OCI-LY7 (cell line): ENCODE measurements around the gene OPN1SW. TPM values are rescaled to one million over a fixed set of nuclear protein-coding genes. Genes with fewer than 3 reads are reported as not detected.

ENCODE experiments used
- BruUV-seq: library from RNA; stranded (reverse); fragments of 400-500 nt; replicated peaks from 2 replicates; lab custom pipeline; 2021; lab: Mats Ljungman, UMichigan
- CTCF ChIA-PET: fragments of 300-600 bp; sonication (Branson Sonifier 250); formaldehyde crosslinking; loops from one replicate; lab custom pipeline; 2022; ENCODE audit warnings: antibody characterized with exemption; ENCODE audit not compliant: unreplicated experiment; lab: Charles Lee
- POLR2A ChIA-PET: fragments of 300-600 bp; sonication (Branson Sonifier 250); formaldehyde crosslinking; loops from one replicate; lab custom pipeline; 2022; ENCODE audit warnings: antibody characterized with exemption; lab: Charles Lee
- DNase-seq: peaks from one replicate; pipeline ENCODE4 v3.0.0-alpha.2; 2015; ENCODE audit warnings: low spot score
- H2AFZ ChIP-seq: fragments of 200-600 bp; sonication (generic), shearing (Covaris generic); 2 replicates; pipeline ENCODE4 v1.6.1; 2014; ENCODE audit warnings: mild to moderate bottlenecking, antibody characterized with exemption, low read length, moderate library complexity
- H3K27ac ChIP-seq: fragments of 200-600 bp; sonication (generic); 2 replicates; pipeline ENCODE4 v1.5.1; 2014; ENCODE audit warnings: mixed run types, low read depth, mild to moderate bottlenecking, moderate library complexity, low read length, inconsistent platforms; ENCODE audit not compliant: poor library complexity, severe bottlenecking
- H3K36me3 ChIP-seq: fragments of 200-600 bp; sonication (generic); 2 replicates; pipeline ENCODE4 v1.6.1; 2014; ENCODE audit warnings: mild to moderate bottlenecking, antibody characterized with exemption, low read length, moderate library complexity, mixed read lengths; ENCODE audit not compliant: insufficient read depth
- H3K4me1 ChIP-seq: fragments of 200-600 bp; sonication (generic); 2 replicates; pipeline ENCODE4 v1.5.1; 2014; ENCODE audit warnings: mild to moderate bottlenecking, low read length; ENCODE audit not compliant: insufficient read depth, poor library complexity, severe bottlenecking
- H3K4me2 ChIP-seq: fragments of 200-600 bp; sonication (generic); 2 replicates; pipeline ENCODE4 v1.6.1; 2014; ENCODE audit warnings: mild to moderate bottlenecking, low read length
- H3K4me3 ChIP-seq: fragments of 200-600 bp; sonication (generic); 2 replicates; pipeline ENCODE4 v1.5.1; 2014; ENCODE audit warnings: mild to moderate bottlenecking, low read depth, low read length; ENCODE audit not compliant: poor library complexity, severe bottlenecking
- H3K79me2 ChIP-seq: fragments of 200-600 bp; sonication (generic); 2 replicates; pipeline ENCODE4 v1.6.1; 2016; ENCODE audit warnings: low read depth, mild to moderate bottlenecking, low read length, moderate library complexity, mixed read lengths; ENCODE audit not compliant: insufficient read depth
- H3K9me2 ChIP-seq: fragments of 200-600 bp; sonication (generic); 2 replicates; pipeline ENCODE4 v1.6.1; 2016; ENCODE audit warnings: mild to moderate bottlenecking, low read length, mixed read lengths; ENCODE audit not compliant: insufficient read depth
- H3K9me3 ChIP-seq: fragments of 200-600 bp; sonication (generic); 2 replicates; pipeline ENCODE4 v1.6.1; 2014; ENCODE audit warnings: mild to moderate bottlenecking, mixed run types, low read length, mixed read lengths
- H4K20me1 ChIP-seq: fragments of 200-600 bp; sonication (generic); 2 replicates; pipeline ENCODE4 v1.6.1; 2014; ENCODE audit warnings: mild to moderate bottlenecking, antibody characterized with exemption, low read length, moderate library complexity, mixed read lengths; ENCODE audit not compliant: insufficient read depth
- EZH2phosphoT487 ChIP-seq: fragments of 200-600 bp; sonication (generic); IDR thresholded peaks from 2 replicates; pipeline ENCODE4 v1.6.1; 2018; ENCODE audit warnings: low read depth, borderline replicate concordance, mild to moderate bottlenecking, mixed run types, antibody characterized with exemption, low read length, moderate library complexity, mixed read lengths
- intact Hi-C: fragments of 100-400 bp; cut with micrococcal nuclease; formaldehyde crosslinking; loops from one replicate; pipeline ENCODE4 v1.10.0; 2022; ENCODE audit not compliant: unreplicated experiment
- total RNA-seq, 2 experiments: library from RNA; depleted of rRNA in 1 of 2; stranded (reverse); fragments of >200 nt in 1 of 2; shearing (Covaris generic) in 1 of 2; gene quantifications; 2 replicates each; pipeline ENCODE4 v1.2.3, GENCODE V29; 2014 to 2022
- TF ChIP-seq, protein P1 (sequence below): fragments of 200-600 bp; sonication (generic); conservative IDR thresholded peaks from 2 replicates; pipeline ENCODE4 v1.5.1; 2014; ENCODE audit warnings: mild to moderate bottlenecking, antibody characterized with exemption, low read length, moderate library complexity, mixed read lengths

The OPN1SW gene
- total RNA-seq, 2 experiments from 2014 or later, result not detected

DNA sequence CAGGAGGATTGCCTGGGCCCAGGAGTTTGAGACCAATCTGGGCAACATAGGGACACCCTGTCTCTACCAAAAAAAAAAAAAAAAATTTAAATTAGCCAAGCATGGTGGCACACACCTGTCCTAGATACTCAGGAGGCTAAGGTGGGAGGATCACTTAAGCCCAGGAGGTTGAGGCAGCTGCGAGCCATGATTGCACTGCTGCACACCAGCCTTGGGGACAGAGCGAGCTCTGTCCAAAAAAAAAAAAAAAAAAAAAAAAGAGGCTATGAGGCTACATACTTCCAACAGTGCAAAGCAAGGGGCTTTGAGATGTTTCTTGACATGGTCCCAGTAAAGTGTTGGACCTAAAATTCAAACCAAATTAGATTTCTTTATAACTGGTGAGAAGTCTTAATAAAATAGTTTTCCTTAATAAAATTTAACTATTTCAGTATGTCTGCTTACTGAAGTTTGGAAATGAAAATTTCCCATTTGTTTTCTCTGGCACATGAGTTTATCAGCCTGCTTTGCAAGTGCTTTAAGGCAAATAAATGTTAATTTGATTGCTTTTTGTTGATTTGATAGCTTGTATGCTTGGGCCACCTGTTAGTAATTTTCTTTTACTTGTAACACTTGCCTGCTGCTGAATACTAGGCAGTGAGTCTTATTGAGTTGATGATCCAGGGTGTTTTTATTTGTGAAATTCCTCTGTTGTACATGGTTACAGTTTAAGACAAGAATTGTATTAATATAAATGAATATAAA lies 20.3 kb downstream of the OPN1SW start:
- no peak overlapping the region for H3K4me3 ChIP-seq
- POLR2A ChIA-PET, result interaction anchor here (0.6 to 3.4 kb wide), 7 partner anchors 8 to 208 kb away, joined by 3 to 17 read pairs (median 4); partner anchors contain the start of gene CALU
- peaks cover 98% of the 10 kb centered on the region for H3K36me3 ChIP-seq
- H4K20me1 ChIP-seq, result no peaks in the 10 kb centered on the region; the same call in 1 of the 2 replicates
- no peak for DNase-seq
- intact Hi-C loops, result no loop called here
- CTCF ChIA-PET, result interaction anchor here (0.6 kb wide), 1 partner anchor 499 kb away, joined by 6 read pairs; no protein-coding TSS in a partner anchor
- H3K9me2 ChIP-seq, result no peaks in the 10 kb centered on the region
- H3K9me3 ChIP-seq, result no peaks in the 10 kb centered on the region
- H3K79me2 ChIP-seq, result 0 out of 2 replicates have a peak, but pooled peaks cover 3% of the 10 kb centered on the region
- H3K4me2 ChIP-seq, result no peak overlapping the region
- TF ChIP-seq, protein P1, sequence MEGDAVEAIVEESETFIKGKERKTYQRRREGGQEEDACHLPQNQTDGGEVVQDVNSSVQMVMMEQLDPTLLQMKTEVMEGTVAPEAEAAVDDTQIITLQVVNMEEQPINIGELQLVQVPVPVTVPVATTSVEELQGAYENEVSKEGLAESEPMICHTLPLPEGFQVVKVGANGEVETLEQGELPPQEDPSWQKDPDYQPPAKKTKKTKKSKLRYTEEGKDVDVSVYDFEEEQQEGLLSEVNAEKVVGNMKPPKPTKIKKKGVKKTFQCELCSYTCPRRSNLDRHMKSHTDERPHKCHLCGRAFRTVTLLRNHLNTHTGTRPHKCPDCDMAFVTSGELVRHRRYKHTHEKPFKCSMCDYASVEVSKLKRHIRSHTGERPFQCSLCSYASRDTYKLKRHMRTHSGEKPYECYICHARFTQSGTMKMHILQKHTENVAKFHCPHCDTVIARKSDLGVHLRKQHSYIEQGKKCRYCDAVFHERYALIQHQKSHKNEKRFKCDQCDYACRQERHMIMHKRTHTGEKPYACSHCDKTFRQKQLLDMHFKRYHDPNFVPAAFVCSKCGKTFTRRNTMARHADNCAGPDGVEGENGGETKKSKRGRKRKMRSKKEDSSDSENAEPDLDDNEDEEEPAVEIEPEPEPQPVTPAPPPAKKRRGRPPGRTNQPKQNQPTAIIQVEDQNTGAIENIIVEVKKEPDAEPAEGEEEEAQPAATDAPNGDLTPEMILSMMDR, result no peak
- no peak overlapping the region for H3K27ac ChIP-seq
- H2AFZ ChIP-seq, result no peak overlapping the region
- H3K4me1 ChIP-seq, result no peaks in the 10 kb centered on the region
- no TSS peak for BruUV-seq

DNA sequence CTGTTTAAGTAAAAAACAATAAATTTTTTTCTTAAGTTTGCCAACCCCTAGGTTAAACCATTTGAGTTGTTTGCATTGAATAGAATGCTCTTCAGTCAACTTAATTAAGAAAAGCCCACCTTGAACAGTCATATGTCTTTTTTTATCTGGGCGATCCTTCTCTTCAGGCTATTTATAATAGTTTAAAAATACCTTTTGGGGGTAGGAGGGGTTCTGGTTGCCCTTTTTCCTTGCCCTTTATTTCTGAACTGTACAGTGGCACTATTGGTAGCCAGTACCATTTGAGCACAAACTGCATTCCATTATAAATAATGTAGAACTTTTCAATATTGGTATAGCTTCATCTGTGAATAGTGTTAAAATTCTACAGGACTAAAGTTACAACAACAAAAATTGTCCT lies 23.3 kb downstream of the OPN1SW start:
- Histone ChIP-seq H3K4me2 (no peak overlapping the region), H3K9me2 (no peaks in the 10 kb centered on the region), H2AFZ (no peak overlapping the region), H3K36me3 (peaks cover 98% of the 10 kb centered on the region), H3K4me1 (no peaks in the 10 kb centered on the region), H3K79me2 (peaks cover 26% of the 10 kb centered on the region), H3K27ac (no peak overlapping the region), H4K20me1 (peaks cover under 1% of the 10 kb centered on the region; the same call in 1 of the 2 replicates), H3K4me3 (no peak overlapping the region), H3K9me3 (no peaks in the 10 kb centered on the region; the same call in 1 of the 2 replicates)
- TF ChIP-seq, protein P1, result no peak
- no peak for TF ChIP-seq EZH2phosphoT487
- DNase-seq, result no peak
- BruUV-seq, result no TSS peak
- POLR2A ChIA-PET, result interaction anchor here (2.6 kb wide), 1 partner anchor 14 kb away, joined by 9 read pairs; no protein-coding TSS in a partner anchor
- intact Hi-C loops, result no loop called here
- CTCF ChIA-PET, result no interaction called here
